Uterus (tissue), 2 donors: ENCODE data around the gene CDKN2A.

Source experiments
- POLR2A ChIP-seq, 2 donors: fragments of 450-650 bp; IDR thresholded peaks; one replicate each; pipeline ENCODE4 v1.6.1; 2016; ENCODE audit warnings: antibody characterized with exemption in 2 of 2, mild to moderate bottlenecking in 1 of 2, moderate library complexity in 1 of 2
- TF ChIP-seq, protein P1 (sequence below), 4 experiments: fragments of 200-600 bp in 2 of 4; fragments of 450-650 bp in 2 of 4; sonication (generic) in 2 of 4; IDR thresholded peaks; one replicate each; pipeline ENCODE4 v1.5.1; 2016 to 2019; ENCODE audit warnings: antibody characterized with exemption in 4 of 4, mild to moderate bottlenecking in 2 of 4, moderate library complexity in 1 of 4

DNA sequence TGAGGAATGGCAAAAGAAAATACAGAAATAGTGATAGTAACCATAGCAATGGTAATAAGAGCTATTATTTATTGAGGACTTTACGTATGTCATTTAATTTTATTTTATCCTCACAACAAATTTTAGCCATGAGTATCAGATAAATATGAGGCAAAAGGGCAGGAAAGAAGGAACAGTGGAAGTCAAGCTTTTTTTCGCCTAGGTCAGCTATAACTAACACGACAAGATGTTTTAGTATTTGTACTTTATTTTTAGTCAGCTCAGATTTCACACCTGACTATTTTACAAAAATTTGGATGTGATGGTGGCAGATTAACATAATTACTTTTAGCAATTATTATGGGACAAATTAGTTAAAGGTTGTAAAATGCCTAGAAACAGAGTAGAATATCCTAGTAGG is 49.7 kb upstream of the CDKN2A start:
- TF ChIP-seq, protein P1, sequence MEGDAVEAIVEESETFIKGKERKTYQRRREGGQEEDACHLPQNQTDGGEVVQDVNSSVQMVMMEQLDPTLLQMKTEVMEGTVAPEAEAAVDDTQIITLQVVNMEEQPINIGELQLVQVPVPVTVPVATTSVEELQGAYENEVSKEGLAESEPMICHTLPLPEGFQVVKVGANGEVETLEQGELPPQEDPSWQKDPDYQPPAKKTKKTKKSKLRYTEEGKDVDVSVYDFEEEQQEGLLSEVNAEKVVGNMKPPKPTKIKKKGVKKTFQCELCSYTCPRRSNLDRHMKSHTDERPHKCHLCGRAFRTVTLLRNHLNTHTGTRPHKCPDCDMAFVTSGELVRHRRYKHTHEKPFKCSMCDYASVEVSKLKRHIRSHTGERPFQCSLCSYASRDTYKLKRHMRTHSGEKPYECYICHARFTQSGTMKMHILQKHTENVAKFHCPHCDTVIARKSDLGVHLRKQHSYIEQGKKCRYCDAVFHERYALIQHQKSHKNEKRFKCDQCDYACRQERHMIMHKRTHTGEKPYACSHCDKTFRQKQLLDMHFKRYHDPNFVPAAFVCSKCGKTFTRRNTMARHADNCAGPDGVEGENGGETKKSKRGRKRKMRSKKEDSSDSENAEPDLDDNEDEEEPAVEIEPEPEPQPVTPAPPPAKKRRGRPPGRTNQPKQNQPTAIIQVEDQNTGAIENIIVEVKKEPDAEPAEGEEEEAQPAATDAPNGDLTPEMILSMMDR (IDR thresholded peaks at IDR 0.05): no peak
- TF ChIP-seq POLR2A (IDR thresholded peaks at IDR 0.05): no peak
